NCI-H2196 treated with DMSO at 0.1 percent for 48 hours (cell line): ENCODE measurements around the gene THBS3.
"Not testable (repeated sequence)": the region's sequence is repeated elsewhere in the genome, so short reads cannot be mapped to it uniquely, and the experiment has no call there.

Experiments used
- DNase-seq: peaks from one replicate; lab custom pipeline; 2025; ENCODE audit not compliant: unreplicated experiment; lab: John Stamatoyannopoulos, UW

The THBS3 gene

DNA sequence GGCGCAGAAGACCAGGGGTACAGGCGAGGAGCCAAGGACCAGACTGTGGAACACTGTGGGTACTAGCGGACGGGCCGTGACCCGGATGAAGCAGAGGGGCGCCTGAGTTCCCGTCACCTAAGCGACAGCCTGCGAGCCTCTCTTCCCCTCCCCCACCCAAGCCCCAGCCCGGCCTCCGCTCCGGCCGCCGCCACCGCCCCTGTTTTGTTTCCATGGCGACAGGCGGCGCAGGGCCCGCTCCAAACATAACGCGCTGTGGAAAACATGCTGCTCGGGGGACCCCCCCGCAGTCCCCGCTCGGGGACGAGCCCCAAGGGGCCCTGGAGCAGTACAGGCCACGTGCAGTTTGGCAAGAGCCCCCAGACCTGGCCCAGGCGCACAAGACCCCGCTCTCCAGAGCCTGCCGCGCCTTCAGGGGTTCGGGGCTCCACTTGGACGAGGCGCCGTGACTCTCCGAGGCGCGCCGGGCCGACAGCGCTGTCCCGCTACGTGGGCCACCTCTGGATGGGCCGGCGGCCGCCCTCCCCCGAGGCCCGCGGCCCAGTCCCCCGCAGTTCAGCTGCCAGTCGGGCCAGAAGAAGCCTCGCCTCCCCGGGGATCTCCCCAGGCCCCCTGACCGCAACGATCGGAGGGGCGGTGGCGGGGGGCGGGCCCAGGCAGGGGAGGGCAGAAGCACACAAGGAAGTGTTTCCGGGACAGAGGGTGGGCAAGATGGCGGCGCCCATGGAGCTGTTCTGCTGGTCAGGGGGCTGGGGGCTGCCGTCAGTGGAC is 1.0 kb upstream of the THBS3 start, which contains the start of gene MTX1:
Gene MTX1, plus strand, starts transcription at position 155 of the 771 bp plus-strand sequence. Its CDS starts 110 bp downstream, at position 265.
- DNase-seq: peak; percentile 69

DNA sequence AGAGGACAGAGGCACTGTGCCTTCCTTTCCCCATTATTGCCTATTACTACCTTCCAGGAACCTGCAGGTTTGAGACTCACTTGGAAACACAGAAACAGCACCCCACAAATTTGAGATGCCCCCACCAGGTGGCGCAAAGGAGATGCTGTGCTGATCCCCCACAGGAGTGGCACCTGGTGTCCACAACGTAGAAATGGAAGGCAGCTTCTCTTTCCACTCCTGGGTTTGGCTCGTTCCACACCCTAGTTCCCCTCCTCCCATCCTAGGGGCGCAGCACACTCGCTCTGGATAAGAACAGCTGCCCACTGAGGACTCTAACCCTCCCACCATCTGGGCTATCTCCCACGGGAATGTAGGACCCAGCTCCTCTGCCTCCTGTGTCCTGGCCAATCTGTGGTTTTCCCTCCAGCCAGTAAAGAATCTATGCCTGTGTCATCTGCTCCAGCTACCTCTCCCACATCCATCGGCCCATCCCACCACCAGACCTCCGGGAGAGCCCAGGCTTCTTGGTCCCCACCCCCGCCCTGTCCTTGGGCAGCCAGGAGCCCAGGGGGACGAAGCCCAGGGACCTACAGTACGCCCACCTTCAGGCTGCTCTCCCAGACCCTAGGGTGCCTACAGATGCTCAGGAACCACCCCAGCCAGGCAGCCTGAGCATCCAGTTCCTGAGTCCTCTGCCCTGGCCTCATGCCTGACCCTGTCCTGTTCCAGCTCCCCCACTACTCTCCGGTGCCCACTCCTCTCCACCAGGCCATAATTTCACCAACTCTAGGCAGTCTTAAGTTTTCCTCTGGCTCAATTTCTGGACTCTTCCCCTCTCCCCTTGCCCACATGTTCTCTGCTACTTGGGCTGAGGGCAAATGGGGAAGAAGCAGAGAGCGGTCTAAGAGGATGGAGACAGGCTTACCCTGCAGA is 549 bp downstream of the THBS3 start:
- peak; percentile 66 for DNase-seq

DNA sequence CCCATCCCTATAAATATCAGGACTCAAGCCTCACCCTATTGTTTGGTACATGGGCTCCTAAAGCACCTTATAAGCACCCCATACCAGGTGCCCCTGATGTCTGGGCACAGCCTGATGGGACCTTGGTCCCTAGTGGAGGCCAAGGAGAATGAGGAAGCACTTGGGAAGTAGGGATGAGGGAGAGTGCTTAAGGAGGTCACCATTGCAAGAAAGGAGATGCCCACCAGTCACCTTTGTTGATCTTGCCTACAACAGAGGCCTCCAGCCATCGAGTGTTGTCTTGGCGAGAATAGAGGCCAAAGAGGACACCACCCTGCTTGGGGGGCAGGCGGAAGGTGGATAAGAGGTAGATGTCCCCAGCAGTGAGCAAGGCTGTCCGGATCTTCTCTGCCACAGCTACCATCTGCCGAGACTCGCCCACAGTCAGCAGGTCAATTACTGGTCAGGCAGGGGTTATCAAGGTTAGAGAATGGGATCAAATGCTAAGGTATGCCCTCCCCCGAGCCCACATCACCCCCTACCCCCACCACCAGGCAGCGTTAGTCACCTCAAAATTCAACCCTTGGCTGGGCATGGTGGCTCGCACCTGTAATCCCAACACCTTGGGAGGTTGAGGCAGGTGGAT is 1.6 kb downstream of the THBS3 start:
- no peak for DNase-seq

DNA sequence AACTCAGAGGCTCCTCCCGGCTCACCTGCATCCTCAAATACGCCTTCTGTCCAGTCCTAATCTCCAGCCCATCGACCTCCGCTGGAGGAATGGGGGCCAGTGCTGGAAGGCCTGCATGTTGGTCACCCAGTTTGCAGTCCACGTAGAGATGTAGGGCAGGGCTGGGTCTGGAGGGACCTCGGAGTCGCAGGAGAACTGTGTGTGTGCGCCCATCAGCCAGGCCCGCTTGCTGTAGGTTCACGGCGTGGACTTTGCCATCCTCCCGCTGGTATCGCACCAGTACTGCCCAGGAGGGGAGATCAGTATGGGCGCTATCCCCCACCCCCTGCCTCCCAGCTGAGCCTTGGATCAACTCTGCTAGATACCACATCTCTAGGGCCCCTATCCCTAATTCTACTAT is 2.7 kb downstream of the THBS3 start:
- no peak for DNase-seq

DNA sequence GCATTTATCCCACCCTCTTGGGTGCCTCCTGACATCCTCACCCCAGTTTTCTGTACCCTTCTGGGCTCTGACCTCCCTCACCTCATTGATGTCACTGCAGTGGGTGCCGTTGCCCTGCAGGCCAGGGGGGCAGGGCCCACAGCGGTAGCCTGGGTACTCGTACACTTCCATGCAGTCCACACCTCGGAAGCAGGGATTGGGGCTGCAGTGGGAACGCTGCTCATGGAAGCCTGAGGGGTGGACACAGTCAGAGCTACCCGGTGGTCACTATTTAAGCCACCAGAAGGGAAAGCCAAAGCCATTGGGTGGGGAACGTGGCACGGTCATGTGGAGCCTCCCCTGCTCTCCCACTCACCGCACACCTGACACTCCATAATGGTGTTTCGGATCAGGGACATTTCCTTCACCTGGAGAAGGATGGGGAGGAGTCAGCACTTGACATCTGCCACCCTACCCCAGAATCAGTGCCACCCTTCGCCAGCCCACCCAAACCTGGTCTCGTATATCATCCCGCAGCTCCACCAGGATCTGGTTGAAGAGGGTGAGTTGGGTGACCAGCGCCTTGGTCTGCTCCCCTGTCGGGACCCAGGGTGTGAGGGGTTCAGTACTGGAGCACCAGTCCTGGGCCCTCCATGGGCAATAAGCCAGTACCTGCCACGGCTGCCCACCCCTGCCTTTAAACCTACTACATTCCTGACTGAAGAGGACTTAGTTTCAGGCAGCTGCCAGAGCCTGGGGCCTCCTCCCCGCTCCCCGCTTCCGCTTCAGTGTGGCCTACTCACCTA is 4.8 kb downstream of the THBS3 start:
- DNase-seq: no peak

DNA sequence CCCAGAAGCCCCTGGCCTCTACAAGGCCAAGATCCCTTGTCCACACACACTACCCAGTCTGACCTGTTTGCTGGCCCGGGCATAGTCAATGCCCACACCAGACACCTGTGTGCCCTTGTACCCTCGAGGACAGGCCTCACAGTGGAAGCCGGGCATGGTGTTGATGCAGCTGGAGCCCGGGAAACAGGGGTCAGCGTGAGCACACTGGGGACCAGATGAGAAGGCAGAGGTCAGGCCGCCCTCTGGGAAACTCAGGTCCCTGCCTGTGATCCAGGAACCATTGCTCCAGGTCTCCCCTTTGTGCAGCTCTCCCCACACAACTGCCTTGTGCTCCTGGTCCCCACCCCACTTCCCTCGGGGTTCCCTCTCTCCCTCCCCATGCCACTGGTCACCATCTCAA is 5.5 kb downstream of the THBS3 start:
- DNase-seq: no peak

GRCh38 chr1:155200920-155201319 is 6.8 kb downstream of the THBS3 start:
- no peak for DNase-seq

DNA sequence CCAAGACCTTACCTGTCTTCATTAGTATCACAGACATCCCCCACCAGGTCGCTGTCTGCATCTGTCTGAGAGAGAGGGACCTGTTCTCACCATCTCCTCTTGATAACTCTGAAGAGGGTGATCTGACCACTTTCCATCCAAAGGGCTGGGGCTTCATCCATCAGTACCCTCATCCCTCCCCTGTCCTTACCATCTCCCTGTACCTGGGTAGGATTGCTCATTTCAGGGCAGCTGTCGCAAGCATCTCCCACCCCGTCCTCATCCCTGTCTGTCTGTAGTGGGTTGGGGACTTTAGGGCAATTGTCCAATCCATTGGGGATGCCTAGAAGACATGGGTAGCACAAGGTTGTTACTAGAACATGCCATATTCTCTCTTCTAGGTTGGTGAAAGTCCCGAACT is 7.9 kb downstream of the THBS3 start:
- no peak for DNase-seq

GRCh38 chr1:155198547-155198906 is 9.2 kb downstream of the THBS3 start:
- DNase-seq: no peak

GRCh38 chr1:155197901-155198546 is 9.7 kb downstream of the THBS3 start:
- no peak for DNase-seq

DNA sequence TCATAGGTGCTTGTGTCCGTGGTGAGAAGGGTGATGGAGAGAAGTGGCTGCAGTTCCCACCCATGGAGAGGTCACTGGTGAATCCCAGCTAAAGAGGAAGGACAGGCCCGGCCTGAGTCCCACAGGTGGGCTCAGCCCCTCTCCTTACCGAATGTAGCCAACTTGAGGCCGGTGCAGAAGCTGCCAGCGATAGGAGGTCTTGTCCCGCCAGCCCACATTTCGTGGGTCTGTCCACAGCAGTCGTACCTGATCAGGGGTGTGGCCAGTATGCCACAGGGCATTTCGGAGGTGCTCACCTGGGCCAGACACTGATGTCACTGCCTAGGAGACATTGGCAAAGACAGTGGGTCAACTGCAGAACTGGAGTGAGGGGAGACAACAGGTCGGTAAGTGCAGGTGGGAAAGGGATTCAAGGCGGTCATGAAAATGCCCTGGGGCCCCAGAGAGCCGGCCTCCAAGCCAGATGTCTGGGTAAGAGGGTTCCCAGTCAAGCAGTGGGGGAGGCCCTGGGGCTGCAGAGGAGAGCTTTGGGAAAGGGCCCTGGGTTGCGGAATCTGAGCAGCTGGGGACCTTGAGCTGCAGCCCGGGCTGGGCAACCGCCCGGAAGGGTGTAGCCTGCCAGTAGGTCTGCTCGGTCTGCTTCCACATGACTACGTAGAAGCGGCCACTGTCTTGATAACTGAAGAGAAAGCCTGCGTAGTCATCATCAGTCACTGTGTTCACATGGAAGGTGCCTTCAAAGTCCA is 10.6 kb downstream of the THBS3 start:
- no peak for DNase-seq

DNA sequence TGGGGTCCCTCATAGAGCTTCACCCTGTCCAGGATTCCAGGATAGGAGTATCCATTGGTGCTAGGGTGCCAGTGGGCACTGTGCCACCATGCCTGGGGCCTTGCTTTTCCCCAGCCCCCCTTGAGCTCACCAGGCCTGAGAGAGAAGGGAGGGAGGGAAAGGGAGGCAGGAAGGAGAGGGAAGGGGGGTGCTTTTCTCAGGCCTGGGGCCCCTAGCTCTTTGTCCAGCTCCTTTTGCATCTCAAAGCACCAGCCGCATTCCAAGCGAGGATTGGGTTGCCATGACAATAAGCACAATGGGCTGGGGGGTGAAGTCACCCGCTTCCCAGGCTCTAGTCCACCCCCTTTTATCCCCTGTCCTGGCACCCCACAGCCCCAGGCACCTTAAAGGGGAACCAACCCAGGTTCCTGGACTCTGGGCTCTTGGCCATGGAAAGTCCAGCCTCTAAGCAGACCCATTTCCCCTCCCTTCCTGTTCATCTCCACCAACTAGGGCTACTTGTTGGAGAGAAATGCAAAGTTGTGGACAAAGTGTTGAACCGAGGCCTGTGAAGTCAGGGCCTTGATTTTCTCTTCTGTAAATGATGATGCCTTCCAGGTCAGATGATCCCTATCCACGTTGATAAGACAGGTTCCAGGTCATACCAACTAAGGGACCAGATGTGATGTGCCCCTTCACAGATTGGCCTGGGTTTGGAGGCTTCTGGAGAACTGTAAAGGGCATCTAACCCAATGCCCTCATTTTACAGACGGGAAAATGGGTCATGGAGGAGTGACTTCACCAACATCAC is 11.4 kb downstream of the THBS3 start:
- DNase-seq: no peak

DNA sequence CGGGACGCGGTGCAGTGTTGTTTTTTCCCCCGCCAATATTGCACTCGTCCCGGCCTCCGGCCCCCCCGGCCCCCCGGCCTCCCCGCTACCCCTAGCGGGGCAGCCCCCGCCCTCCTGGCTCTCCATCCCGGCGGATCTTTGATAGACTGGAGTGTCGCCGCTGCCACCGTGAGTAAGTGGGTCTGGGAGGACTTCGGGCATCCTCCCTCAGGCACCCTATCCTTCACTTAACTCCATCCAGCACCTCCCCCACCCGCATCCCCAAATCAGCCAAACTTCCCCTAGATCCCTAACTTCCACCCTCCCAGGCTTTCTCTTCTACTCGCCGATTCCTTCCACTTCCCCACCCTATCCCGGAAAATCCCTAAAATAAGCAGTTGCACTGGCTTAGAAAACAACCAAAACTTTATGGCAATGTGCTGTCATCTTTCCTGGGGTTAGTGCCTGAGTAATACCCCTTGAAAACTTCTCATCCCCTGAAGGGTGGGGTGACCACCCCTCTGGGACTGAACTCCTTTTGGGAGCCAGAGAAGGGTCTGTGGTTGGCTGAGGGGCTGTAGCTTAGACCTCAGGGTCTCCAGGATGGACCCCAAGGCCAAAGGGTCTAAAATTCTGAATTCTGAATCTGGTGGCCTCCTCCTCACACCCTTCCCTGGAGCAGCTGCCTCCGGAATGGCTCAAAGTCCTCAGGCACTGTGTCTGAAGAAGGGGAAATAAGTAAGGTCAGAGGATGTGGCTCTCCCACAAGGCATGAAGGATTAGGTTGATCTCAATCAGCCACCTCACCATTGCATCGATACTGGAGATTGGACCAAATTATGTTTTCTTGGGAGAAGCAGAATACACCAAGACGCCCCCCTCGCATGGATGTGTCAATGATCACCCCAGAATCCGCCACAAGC is 12.2 kb downstream of the THBS3 start:
- no peak for DNase-seq

- not testable (repeated sequence) for DNase-seq
These were observed 13.8 kb downstream of the THBS3 start for GRCh38 chr1:155193991-155194240.

GRCh38 chr1:155193275-155193990 is 14.3 kb downstream of the THBS3 start:
- peak; percentile 77 for DNase-seq

- DNase-seq: peak; percentile 48
These were observed 15.1 kb downstream of the THBS3 start for GRCh38 chr1:155192346-155193274.
